Measurements from ENCODE around the gene KIF26A.
"Not testable (repeated sequence)": the region's sequence is repeated elsewhere in the genome, so short reads cannot be mapped to it uniquely, and the experiment has no call there.

DNA sequence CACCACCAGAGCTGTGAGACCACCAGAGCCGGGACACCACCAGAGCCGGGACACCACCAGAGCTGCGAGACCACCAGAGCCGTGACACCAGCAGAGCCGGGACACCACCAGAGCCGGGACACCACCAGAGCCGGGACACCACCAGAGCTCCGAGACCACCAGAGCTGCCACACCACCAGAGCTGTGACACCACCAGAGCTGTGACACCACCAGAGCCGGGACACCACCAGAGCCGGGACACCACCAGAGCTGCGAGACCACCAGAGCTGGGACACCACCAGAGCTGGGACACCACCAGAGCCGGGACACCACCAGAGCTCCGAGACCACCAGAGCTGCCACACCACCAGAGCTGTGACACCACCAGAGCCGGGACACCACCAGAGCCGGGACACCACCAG lies 70.7 kb downstream of the KIF26A start:
- TF ChIP-seq, protein P1, sequence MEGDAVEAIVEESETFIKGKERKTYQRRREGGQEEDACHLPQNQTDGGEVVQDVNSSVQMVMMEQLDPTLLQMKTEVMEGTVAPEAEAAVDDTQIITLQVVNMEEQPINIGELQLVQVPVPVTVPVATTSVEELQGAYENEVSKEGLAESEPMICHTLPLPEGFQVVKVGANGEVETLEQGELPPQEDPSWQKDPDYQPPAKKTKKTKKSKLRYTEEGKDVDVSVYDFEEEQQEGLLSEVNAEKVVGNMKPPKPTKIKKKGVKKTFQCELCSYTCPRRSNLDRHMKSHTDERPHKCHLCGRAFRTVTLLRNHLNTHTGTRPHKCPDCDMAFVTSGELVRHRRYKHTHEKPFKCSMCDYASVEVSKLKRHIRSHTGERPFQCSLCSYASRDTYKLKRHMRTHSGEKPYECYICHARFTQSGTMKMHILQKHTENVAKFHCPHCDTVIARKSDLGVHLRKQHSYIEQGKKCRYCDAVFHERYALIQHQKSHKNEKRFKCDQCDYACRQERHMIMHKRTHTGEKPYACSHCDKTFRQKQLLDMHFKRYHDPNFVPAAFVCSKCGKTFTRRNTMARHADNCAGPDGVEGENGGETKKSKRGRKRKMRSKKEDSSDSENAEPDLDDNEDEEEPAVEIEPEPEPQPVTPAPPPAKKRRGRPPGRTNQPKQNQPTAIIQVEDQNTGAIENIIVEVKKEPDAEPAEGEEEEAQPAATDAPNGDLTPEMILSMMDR (IDR thresholded peaks at IDR 0.05 in 8 of 11, conservative IDR thresholded peaks at IDR 0.05 in 3 of 11) = not testable (repeated sequence)
- not testable (repeated sequence) for TF ChIP-seq POLR2AphosphoS5 (IDR thresholded peaks at IDR 0.05)
